ENCODE results near the gene SNX27. TPM values are rescaled to one million over a fixed set of nuclear protein-coding genes. Genes with fewer than 3 reads are reported as not detected.
A peak's percentile ranks its signal among the peaks of the same experiment; 100 is the strongest.

The SNX27 gene
- total RNA-seq, 2 donors from 2014 or later, result 29.8 to 32.3 TPM

- intact Hi-C loops (cut with DNase I), result no loop called here
- no peak for ATAC-seq
- DNase-seq, result no peak
These were observed 102.0 kb downstream of the SNX27 start for GRCh38 chr1:151713874-151714273.

GRCh38 chr1:151714820-151715725 lies 103.2 kb downstream of the SNX27 start:
- intact Hi-C loops (cut with DNase I), result no loop called here
- ATAC-seq, result no peak

GRCh38 chr1:151715726-151716404 lies 104.0 kb downstream of the SNX27 start:
- DNase-seq, result no peak
- intact Hi-C loops (cut with DNase I), result no loop called here
- ATAC-seq, result no peak

More at GRCh38 chr1:151714820-151715725, 103.2 kb downstream of the SNX27 start:
- DNase-seq, result no peak

GRCh38 chr1:151716405-151716762 lies 104.5 kb downstream of the SNX27 start:
- no peak for ATAC-seq
- no peak for DNase-seq
- intact Hi-C loops (cut with DNase I), result no loop called here

GRCh38 chr1:151716771-151717631 lies 105.2 kb downstream of the SNX27 start, which contains the start of gene CELF3:
Gene CELF3, minus strand, starts transcription at chr1:151716803. Its CDS starts 783 bp downstream, at chr1:151716020.
- intact Hi-C loops (cut with DNase I), result no loop called here
- peak in 1 of 2 donors; percentile 4 for ATAC-seq
- DNase-seq, result no peak

GRCh38 chr1:151718011-151718431 lies 106.2 kb downstream of the SNX27 start:
- DNase-seq, result no peak
- intact Hi-C loops (cut with DNase I), result no loop called here
- no peak for ATAC-seq

GRCh38 chr1:151718666-151719065 lies 106.8 kb downstream of the SNX27 start:
- intact Hi-C loops (cut with DNase I), result no loop called here
- DNase-seq (no peak), ATAC-seq (no peak)

GRCh38 chr1:151720125-151720524 lies 108.3 kb downstream of the SNX27 start:
- intact Hi-C loops (cut with DNase I), result loop anchor here in 1 of 2 donors (5.0 kb wide), 1 partner anchor 108 kb away; the partner anchor contains the start of gene SNX27
- DNase-seq, result no peak
- no peak for ATAC-seq

GRCh38 chr1:151720554-151720953 lies 108.7 kb downstream of the SNX27 start:
- no peak for DNase-seq
- peak; percentile 60 to 67 for ATAC-seq
- intact Hi-C loops (cut with DNase I), result loop anchor here in 1 of 2 donors (5.0 kb wide), 1 partner anchor 108 kb away; the partner anchor contains the start of gene SNX27

- intact Hi-C loops (cut with DNase I), result loop anchor here in 1 of 2 donors (5.0 kb wide), 1 partner anchor 109 kb away; the partner anchor contains the start of gene SNX27
- ATAC-seq, result peak; percentile 88 to 92
- DNase-seq, result no peak
These were observed 109.3 kb downstream of the SNX27 start, which contains the start of gene RIIAD1 for GRCh38 chr1:151720974-151721787. Gene RIIAD1, plus strand, starts transcription at chr1:151721522. Its CDS starts 15 bp downstream, at chr1:151721537.

- DNase-seq (no peak), ATAC-seq (no peak)
- intact Hi-C loops (cut with DNase I), result loop anchor here in 1 of 2 donors (5.0 kb wide), 1 partner anchor 110 kb away; the partner anchor contains the start of gene SNX27
These were observed 110.1 kb downstream of the SNX27 start for GRCh38 chr1:151721788-151722510.

- ATAC-seq, result no peak
- intact Hi-C loops (cut with DNase I), result loop anchor here in 1 of 2 donors (5.0 kb wide), 1 partner anchor 112 kb away; the partner anchor contains the start of gene SNX27
- no peak for DNase-seq
These were observed 112.0 kb downstream of the SNX27 start for GRCh38 chr1:151723726-151724370.

GRCh38 chr1:151728151-151729054 lies 116.6 kb downstream of the SNX27 start:
- intact Hi-C loops (cut with DNase I), result no loop called here
- peak; percentile 92 to 93 for ATAC-seq
- DNase-seq, result no peak

- ATAC-seq, result no peak
- intact Hi-C loops (cut with DNase I), result no loop called here
- no peak for DNase-seq
These were observed 117.5 kb downstream of the SNX27 start for GRCh38 chr1:151729157-151729965.

- no peak for DNase-seq
- ATAC-seq, result no peak
- intact Hi-C loops (cut with DNase I), result loop anchor here (5.0 to 10.0 kb wide), 2 partner anchors 193 to 275 kb away; no protein-coding TSS in a partner anchor
These were observed 118.1 kb downstream of the SNX27 start for GRCh38 chr1:151729966-151730291.
